Effector memory CD4-positive, alpha-beta T cell (primary cell): Measurements from ENCODE around the gene FAT4.

Experiments
- DNase-seq, 3 donors: peaks; one replicate each; pipeline ENCODE4 v3.0.0-alpha.2; 2020
- H3K27ac ChIP-seq: 2 replicates; pipeline ENCODE4 v1.7.0; 2013; ENCODE audit warnings: mild to moderate bottlenecking, low read length, moderate library complexity; ENCODE audit not compliant: insufficient read depth, poor library complexity, severe bottlenecking
- H3K27me3 ChIP-seq: replicated peaks from 2 replicates; pipeline ENCODE4 v1.7.0; 2013; ENCODE audit warnings: mild to moderate bottlenecking, low read length; ENCODE audit not compliant: insufficient read depth, control insufficient read depth, poor library complexity, severe bottlenecking
- H3K36me3 ChIP-seq: 2 replicates; pipeline ENCODE4 v1.7.0; 2013; ENCODE audit warnings: mild to moderate bottlenecking, low read length, moderate library complexity; ENCODE audit not compliant: control insufficient read depth, insufficient read depth
- H3K4me1 ChIP-seq: 2 replicates; pipeline ENCODE4 v1.7.0; 2013; ENCODE audit warnings: low read length, mild to moderate bottlenecking; ENCODE audit not compliant: control insufficient read depth, insufficient read depth, poor library complexity, severe bottlenecking
- H3K4me3 ChIP-seq: 2 replicates; pipeline ENCODE4 v1.7.0; 2013; ENCODE audit warnings: low read length, low read depth, mild to moderate bottlenecking; ENCODE audit not compliant: insufficient read depth, poor library complexity, severe bottlenecking
- H3K9me3 ChIP-seq: 2 replicates; pipeline ENCODE4 v1.7.0; 2013; ENCODE audit warnings: mild to moderate bottlenecking, low read length, moderate library complexity; ENCODE audit not compliant: control insufficient read depth
- total RNA-seq, 3 donors: gene quantifications; one replicate each; lab custom pipeline; 2026; lab: John Stamatoyannopoulos, UW

The FAT4 gene
- total RNA-seq, result 0 to 1.5 (median 0.09) reads per million in 3 donors

DNA sequence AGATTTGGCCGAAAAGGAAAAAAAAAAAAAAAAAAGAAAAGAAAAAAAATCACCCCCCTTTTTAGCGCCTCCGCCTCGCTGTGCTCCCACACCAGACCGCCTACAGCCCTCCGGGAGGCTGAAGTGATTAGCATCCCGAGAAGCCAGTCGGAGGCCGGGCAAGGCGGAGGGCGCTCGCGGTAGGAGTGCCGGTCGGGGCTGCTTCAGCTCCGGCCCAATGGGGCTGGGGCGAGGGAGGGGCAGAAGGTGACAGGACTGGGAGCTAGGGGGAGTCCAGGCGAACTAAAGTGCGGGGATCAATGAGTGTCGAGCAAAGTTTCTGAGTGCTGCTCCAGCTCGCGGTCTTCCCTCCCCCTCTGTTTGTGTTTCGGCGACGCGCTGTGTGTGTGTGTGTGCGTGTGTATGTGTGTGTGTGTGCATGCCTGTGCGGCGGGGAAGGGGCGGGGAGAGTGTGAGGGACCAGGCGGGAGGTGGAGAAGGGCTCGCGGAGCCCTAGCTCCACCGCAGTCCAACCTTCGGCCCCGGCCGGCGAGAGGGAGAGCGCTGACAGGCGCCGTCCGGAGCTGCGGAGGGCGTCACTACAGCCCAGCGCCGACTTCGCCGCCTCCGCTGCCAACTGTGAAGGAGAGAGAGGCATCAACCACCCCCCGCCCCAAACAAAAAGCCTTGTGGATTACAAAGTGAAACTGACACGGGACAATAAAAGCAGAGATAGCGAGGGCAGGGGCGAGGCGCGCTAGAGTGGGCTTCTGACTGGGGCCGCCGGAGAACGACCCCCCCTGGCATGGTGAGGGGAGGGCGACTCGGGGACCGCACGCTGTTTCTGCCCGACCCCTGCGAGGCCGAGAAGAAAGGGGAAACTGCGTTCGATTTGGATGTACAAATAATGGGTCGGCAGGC, at the start of gene FAT4:
FAT4 (plus strand) TSS at position 280 of the 900 bp plus-strand sequence. CDS start 1,457 bp downstream, outside the sequence.
- no peaks in the 10 kb centered on the region for H3K36me3 ChIP-seq
- peak within 1 kb of the TSS; percentile 57 for H3K4me3 ChIP-seq
- peaks cover 16% of the 10 kb centered on the region for H3K27me3 ChIP-seq
- no peak within 1 kb of the TSS for H3K27ac ChIP-seq
- H3K9me3 ChIP-seq, result no peaks in the 10 kb centered on the region
- DNase-seq, result no peak
- peaks cover 24% of the 10 kb centered on the region for H3K4me1 ChIP-seq

- Histone ChIP-seq H3K27ac (no peak overlapping the region), H3K4me3 (no peak overlapping the region), H3K4me1 (no peaks in the 10 kb centered on the region), H3K36me3 (no peaks in the 10 kb centered on the region), H3K27me3 (no peaks in the 10 kb centered on the region), H3K9me3 (no peaks in the 10 kb centered on the region)
- DNase-seq, result no peak
These were observed 48.9 kb upstream of the FAT4 start for GRCh38 chr4:125265846-125266245.

GRCh38 chr4:125266901-125267604, 47.7 kb upstream of the FAT4 start:
- no peak for DNase-seq
- no peaks in the 10 kb centered on the region for H3K27me3 ChIP-seq
- H3K9me3 ChIP-seq, result no peaks in the 10 kb centered on the region
- no peaks in the 10 kb centered on the region for H3K36me3 ChIP-seq
- H3K27ac ChIP-seq, result no peak overlapping the region
- no peaks in the 10 kb centered on the region for H3K4me1 ChIP-seq
- no peak overlapping the region for H3K4me3 ChIP-seq

GRCh38 chr4:125267630-125268029, 47.1 kb upstream of the FAT4 start:
- Histone ChIP-seq H3K4me3 (no peak overlapping the region), H3K27ac (no peak overlapping the region), H3K9me3 (no peaks in the 10 kb centered on the region), H3K36me3 (no peaks in the 10 kb centered on the region), H3K27me3 (no peaks in the 10 kb centered on the region), H3K4me1 (no peaks in the 10 kb centered on the region)
- no peak for DNase-seq

- H3K36me3 ChIP-seq, result no peaks in the 10 kb centered on the region
- no peak for DNase-seq
- H3K9me3 ChIP-seq, result no peaks in the 10 kb centered on the region
- H3K4me3 ChIP-seq, result no peak overlapping the region
- no peaks in the 10 kb centered on the region for H3K27me3 ChIP-seq
- H3K4me1 ChIP-seq, result no peaks in the 10 kb centered on the region
- no peak overlapping the region for H3K27ac ChIP-seq
These were observed 46.5 kb upstream of the FAT4 start for GRCh38 chr4:125268068-125268755.

DNA sequence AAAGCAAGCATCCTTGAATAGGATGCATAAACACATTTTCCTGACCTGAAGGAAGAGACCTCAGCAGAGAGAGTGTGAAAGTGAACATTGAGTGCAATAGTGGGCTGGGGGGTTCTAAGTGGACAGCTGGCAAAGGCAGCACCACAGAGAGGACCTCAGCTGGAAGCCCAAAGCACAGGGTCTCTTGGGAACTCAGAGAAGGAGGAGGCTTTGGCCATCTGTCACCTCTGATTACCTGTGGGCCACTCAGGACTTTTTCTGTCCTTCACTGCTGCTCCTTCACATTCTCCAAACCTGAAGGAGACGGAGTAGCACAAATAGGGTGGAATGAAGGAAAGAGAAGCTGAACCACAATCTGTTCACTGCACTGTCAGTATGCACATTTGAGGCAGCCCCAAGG, 37.9 kb upstream of the FAT4 start:
- no peaks in the 10 kb centered on the region for H3K36me3 ChIP-seq
- H3K27ac ChIP-seq, result no peak overlapping the region
- no peaks in the 10 kb centered on the region for H3K27me3 ChIP-seq
- DNase-seq, result no peak
- H3K4me3 ChIP-seq, result no peak overlapping the region
- H3K9me3 ChIP-seq, result no peaks in the 10 kb centered on the region
- no peaks in the 10 kb centered on the region for H3K4me1 ChIP-seq

GRCh38 chr4:125277790-125278189, 37.0 kb upstream of the FAT4 start:
- no peaks in the 10 kb centered on the region for H3K27me3 ChIP-seq

GRCh38 chr4:125280892-125281403, 33.8 kb upstream of the FAT4 start:
- H3K27me3 ChIP-seq, result no peaks in the 10 kb centered on the region
- H3K27ac ChIP-seq, result no peak overlapping the region
- H3K36me3 ChIP-seq, result no peaks in the 10 kb centered on the region
- DNase-seq, result no peak
- H3K4me3 ChIP-seq, result no peak overlapping the region
- H3K4me1 ChIP-seq, result no peaks in the 10 kb centered on the region
- H3K9me3 ChIP-seq, result no peaks in the 10 kb centered on the region

More at GRCh38 chr4:125277790-125278189, 37.0 kb upstream of the FAT4 start:
- DNase-seq, result no peak
- Histone ChIP-seq H3K4me1 (no peaks in the 10 kb centered on the region), H3K9me3 (no peaks in the 10 kb centered on the region), H3K4me3 (no peak overlapping the region), H3K27ac (no peak overlapping the region), H3K36me3 (no peaks in the 10 kb centered on the region)

GRCh38 chr4:125283707-125284279, 31.0 kb upstream of the FAT4 start:
- H3K27me3 ChIP-seq, result no peaks in the 10 kb centered on the region
- no peak overlapping the region for H3K27ac ChIP-seq
- H3K9me3 ChIP-seq, result no peaks in the 10 kb centered on the region
- no peaks in the 10 kb centered on the region for H3K4me1 ChIP-seq
- no peak for DNase-seq
- H3K4me3 ChIP-seq, result no peak overlapping the region
- no peaks in the 10 kb centered on the region for H3K36me3 ChIP-seq
